ENCODE results near the gene SLC9A7.

SLC9A7 gene

DNA sequence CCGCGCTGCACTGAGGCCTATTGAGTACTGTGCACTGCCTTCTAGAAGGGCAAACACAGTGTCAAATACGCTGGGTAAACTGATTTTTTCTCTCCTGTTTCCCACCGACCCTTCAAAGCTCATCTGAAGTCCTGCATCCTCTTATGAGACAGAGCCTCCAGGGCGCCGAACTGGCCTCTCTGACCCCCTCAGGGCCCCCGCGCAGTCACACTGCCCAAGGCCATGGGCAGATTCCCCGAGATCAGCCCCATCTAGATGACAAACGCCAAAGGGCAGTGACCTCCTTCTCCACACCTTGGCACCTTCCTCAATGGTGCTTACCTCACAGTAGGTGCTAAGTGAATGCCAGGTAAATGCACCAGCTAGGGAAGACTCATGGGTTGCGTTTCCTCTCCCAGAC is 151.0 kb downstream of the SLC9A7 start:
- CTCF ChIA-PET = no interaction called here
- TF ChIP-seq, protein P1, sequence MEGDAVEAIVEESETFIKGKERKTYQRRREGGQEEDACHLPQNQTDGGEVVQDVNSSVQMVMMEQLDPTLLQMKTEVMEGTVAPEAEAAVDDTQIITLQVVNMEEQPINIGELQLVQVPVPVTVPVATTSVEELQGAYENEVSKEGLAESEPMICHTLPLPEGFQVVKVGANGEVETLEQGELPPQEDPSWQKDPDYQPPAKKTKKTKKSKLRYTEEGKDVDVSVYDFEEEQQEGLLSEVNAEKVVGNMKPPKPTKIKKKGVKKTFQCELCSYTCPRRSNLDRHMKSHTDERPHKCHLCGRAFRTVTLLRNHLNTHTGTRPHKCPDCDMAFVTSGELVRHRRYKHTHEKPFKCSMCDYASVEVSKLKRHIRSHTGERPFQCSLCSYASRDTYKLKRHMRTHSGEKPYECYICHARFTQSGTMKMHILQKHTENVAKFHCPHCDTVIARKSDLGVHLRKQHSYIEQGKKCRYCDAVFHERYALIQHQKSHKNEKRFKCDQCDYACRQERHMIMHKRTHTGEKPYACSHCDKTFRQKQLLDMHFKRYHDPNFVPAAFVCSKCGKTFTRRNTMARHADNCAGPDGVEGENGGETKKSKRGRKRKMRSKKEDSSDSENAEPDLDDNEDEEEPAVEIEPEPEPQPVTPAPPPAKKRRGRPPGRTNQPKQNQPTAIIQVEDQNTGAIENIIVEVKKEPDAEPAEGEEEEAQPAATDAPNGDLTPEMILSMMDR (IDR thresholded peaks at IDR 0.05; ENCODE audit: insufficient read depth, low read length, missing control alignments) = no peak
- no peak overlapping the region for H3K4me3 ChIP-seq (ENCODE audit: low read depth, low read length)
- DNase-seq (ENCODE audit: low read depth, low spot score) = no peak
- POLR2A ChIA-PET = no interaction called here

GRCh38 chrX:46602468-46603102 is 156.3 kb downstream of the SLC9A7 start:
- TF ChIP-seq, protein P1 (IDR thresholded peaks at IDR 0.05; ENCODE audit: insufficient read depth, low read length, missing control alignments) = no peak
- H3K4me3 ChIP-seq (ENCODE audit: low read depth, low read length) = no peak overlapping the region
- CTCF ChIA-PET = no interaction called here
- POLR2A ChIA-PET = no interaction called here
- no peak for DNase-seq (ENCODE audit: low read depth, low spot score)

- TF ChIP-seq, protein P1 (IDR thresholded peaks at IDR 0.05; ENCODE audit: insufficient read depth, low read length, missing control alignments) = no peak
- no peak for DNase-seq (ENCODE audit: low read depth, low spot score)
- ChIA-PET POLR2A (no interaction called here), CTCF (no interaction called here)
- H3K4me3 ChIP-seq (ENCODE audit: low read depth, low read length) = no peak overlapping the region
Observed at GRCh38 chrX:46601283-46601682, 157.6 kb downstream of the SLC9A7 start.

GRCh38 chrX:46599051-46599560 is 159.8 kb downstream of the SLC9A7 start:
- no peak for DNase-seq (ENCODE audit: low read depth, low spot score)
- TF ChIP-seq, protein P1 (IDR thresholded peaks at IDR 0.05; ENCODE audit: insufficient read depth, low read length, missing control alignments) = no peak
- POLR2A ChIA-PET = no interaction called here
- H3K4me3 ChIP-seq (ENCODE audit: low read depth, low read length) = no peak overlapping the region
- CTCF ChIA-PET = interaction anchor here (0.7 to 0.9 kb wide), 2 partner anchors 9 to 48 kb away, joined by 4 to 5 read pairs; no protein-coding TSS in a partner anchor

DNA sequence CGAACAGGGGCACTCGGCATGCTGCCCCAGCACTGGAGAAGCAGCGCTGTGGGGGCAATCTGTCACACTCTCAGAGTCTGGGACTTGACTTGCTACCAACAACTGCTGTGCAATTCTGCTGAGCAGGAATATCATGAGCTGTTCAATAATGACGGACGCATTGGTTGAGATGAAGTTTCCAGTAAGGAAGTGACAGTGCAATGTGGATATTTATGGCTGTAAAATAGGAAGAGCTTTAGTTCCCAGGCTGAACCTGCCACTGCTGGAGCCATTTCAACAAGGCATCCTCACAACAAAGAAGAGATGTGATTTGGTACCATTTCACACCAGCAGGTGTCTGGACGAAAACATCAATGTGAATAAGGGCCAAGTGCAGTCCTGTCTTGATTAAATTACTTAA is 161.1 kb downstream of the SLC9A7 start:
- POLR2A ChIA-PET = no interaction called here

GRCh38 chrX:46597208-46597607 is 161.7 kb downstream of the SLC9A7 start:
- no peak overlapping the region for H3K4me3 ChIP-seq (ENCODE audit: low read depth, low read length)
- ChIA-PET CTCF (no interaction called here), POLR2A (no interaction called here)
- TF ChIP-seq, protein P1 (IDR thresholded peaks at IDR 0.05; ENCODE audit: insufficient read depth, low read length, missing control alignments) = no peak
- no peak for DNase-seq (ENCODE audit: low read depth, low spot score)

More for the DNA sequence above, 161.1 kb downstream of the SLC9A7 start:
- no peak overlapping the region for H3K4me3 ChIP-seq (ENCODE audit: low read depth, low read length)
- TF ChIP-seq, protein P1 (IDR thresholded peaks at IDR 0.05; ENCODE audit: insufficient read depth, low read length, missing control alignments) = no peak
- CTCF ChIA-PET = no interaction called here
- no peak for DNase-seq (ENCODE audit: low read depth, low spot score)

Data from AG04449 (cell line).